ENCODE measurements around the gene RHOBTB1.

Gene RHOBTB1

DNA sequence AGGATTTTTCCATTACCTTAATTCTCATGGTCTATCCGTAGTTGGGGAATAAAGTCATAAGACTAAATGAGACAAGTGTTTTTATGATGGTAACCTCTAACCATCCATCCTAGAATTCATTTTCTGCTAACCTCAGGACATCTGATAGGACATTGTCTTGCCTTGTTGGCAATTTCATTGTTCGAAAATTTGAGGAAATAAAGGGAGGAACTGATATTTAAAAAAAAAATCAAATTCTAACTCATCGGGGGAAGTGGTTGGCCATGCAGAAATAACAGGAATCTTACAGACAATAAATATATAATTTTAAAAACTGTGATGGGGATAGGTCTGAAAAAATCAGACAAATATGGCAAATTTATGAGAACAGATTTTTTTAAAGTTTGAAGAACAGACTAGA is 21.7 kb upstream of the RHOBTB1 start:
- in situ Hi-C loops (cut with HindIII; ENCODE audit: low sequenced_read_pairs) = no loop called here

DNA sequence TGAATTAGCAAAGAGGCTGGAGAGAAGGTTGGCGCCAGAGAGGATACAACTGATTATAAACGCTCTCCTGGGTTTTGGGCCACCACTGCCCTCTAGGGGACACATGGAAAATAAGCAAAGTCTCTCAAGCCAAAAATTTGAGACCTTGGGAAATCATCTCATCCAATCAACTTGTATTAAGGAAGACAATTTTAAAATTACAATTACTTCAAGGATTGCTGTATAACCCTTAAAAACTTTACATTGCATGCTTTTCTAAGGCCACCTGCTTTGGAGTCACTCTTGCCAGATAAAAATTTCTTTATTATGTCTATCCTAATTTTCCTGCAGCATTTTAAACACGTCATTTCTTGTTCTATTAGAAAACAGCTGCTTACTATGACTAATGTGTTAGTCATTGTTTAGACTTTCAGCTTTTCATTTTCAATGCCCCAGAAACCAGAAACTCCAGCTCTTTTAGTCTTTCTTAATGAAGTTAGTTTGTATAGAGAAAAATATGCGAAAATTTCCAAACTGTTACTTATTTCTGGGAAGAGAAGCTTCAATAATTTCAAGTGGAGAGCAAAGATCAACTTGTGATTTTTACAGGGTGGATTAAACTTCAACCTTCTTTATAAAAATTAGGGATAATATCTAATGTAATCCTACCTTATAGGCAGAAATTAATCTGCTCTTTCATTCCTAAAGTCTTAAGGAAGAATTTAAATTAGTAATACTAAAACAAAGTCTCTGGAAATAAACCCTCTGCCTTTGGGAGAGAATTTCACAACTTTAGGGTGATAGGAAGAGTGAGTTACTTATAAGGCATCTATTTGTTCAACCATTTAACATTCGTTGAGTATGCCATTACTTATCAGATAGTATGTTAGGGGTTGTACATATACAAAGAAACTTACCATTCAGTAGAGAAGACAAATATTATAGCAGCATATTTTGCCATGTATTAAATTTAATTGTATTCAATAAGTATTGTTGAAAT is 20.6 kb upstream of the RHOBTB1 start:
- in situ Hi-C loops (cut with HindIII; ENCODE audit: low sequenced_read_pairs) = no loop called here

DNA sequence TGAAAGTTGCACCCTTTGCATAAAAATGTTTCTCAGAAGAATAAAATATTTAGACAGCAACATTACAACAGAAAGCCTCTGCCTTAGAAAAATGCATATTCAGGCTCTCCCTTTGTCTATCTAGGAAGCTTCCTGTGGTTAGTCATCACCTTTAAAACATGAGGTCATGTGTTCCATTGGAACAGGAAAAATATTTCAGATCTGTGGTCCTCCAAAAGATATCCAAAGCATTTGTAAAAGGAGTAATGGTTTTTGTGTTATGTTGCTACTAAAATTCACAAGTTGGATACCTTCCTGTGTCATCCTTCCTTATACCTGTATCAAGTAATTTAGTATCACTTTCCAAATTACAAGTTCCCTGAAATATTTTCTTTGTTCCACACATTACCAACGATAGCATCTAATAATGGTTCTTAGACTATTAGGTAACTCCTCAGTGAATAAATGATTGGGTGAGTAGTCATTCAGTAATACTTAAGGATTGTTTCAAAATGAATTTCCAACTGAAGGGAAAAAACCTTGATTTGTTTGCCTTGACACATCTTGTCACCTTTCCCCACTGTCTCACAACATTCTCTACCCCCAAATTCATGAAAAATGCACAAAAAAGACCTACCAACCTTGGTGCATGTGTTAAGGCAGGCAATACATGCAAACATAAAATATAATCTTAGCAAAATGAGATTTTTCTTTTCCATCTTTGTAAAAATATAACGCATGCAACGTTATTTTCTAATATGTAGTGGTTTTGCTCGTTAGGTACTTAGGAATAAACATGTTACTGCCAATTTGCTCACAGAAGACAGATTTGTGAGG is 19.7 kb upstream of the RHOBTB1 start:
- in situ Hi-C loops (cut with HindIII; ENCODE audit: low sequenced_read_pairs) = no loop called here

DNA sequence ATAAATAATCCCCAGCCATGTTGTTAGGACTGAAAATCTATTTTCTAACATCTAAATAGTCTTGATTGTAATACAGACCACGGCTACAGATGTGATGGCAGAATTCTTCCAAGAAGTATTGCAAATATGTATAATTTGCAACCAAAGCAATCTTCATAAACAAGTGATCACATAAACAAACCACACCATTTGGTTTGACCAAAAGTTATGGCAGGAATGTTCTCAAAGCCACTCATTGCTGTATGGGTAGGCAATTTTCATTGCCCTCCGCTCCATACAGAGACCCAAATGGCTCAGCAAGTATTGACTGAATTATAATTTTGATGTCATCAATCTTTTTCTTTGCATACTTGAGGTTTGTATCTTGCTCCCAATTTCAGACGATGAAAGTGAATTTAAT is 19.0 kb upstream of the RHOBTB1 start:
- in situ Hi-C loops (cut with HindIII; ENCODE audit: low sequenced_read_pairs) = no loop called here

DNA sequence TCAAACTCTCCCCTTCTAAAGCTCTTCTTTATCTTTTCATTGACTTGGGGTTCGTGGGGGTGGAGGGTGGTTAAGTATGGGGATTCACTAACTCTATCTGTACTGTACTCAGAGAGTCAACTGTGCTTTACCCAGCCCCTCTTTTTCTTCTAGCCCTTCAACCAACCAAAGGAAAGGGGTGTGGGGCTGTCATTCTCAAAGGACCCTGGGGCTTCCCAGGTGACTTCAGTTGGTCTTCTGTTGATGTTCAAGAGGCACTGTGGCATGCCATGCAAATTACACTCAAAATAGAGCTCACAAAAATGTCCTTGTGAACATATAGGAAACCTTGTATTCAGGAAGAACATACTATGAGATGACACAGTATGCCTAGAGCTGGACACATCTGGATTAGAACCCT is 16.9 kb upstream of the RHOBTB1 start:
- in situ Hi-C loops (cut with HindIII; ENCODE audit: low sequenced_read_pairs) = no loop called here

DNA sequence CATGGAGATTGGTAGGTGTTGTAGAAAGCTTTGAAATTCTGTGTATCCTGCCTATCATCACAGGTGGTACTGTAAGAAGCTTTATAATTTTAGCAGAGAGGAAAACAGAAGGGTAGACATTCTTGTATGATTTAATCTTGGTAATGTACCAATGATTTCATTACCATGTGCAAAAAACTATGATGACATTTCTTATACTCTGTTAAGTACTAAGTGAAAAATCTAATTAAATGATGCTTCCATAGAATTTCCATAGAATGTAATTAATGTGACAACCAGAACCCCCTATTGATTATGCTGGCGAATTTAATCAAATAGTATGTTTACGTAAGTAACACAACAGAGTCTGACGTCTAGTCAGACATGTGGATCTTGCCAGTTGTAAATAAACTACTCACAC is 16.0 kb upstream of the RHOBTB1 start:
- in situ Hi-C loops (cut with HindIII; ENCODE audit: low sequenced_read_pairs) = no loop called here

DNA sequence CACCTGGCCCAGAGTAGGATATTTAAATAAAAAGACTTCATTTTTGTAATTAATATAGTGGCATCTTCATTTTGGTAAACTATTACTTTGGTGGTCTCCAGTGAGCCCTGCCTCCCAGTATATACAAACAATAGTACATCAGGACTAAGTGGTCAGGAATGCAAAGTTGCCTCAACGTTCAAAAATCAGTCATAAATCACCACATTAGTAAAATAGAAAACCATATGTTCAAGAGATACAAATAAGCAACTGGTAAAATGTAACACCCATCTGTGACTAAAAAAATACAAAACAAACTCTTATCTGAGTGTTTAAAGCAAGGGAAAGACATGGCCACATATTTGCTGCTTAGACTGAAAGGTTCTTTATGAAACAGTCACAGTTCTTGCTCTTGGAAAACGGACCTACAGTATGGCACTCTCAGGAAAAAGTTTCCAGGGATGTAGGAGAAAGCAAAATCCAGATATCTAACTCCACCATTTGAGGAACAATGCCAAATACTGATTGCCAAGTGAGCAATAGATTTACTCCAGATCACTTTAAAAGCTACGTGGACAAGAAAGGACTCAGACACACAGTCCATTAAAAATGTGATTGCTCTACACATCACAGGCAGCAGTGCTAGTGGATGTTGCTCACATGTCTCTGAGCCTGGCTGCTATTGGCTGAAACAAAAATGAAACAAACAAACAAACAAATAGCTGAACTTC is 15.1 kb upstream of the RHOBTB1 start:
- in situ Hi-C loops (cut with HindIII; ENCODE audit: low sequenced_read_pairs) = no loop called here

DNA sequence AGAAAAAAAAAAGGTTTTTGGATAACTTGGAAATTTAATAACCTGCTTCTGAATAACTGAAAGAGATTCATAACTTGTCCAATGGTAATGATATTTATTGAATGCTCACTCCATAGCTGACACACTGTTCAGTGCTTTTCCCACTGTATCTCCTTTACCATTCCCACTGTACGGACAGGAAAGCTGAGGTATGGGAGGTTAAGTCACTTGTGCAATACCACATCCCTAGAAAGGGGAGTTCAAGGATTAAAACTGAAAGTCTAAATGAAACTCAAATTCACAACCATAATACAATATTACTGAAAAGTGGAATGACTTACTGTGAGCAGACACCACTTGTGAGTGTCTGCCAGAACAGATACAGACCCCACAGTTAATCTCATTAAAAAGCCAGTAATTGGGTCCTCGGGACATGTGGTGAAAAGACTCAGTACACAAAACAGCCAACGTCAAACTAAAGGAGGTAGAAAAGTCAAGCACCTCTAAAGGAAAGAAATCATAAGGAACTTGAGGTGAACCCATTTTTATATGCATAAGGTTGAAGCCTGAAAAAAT is 13.8 kb upstream of the RHOBTB1 start:
- in situ Hi-C loops (cut with HindIII; ENCODE audit: low sequenced_read_pairs) = no loop called here

DNA sequence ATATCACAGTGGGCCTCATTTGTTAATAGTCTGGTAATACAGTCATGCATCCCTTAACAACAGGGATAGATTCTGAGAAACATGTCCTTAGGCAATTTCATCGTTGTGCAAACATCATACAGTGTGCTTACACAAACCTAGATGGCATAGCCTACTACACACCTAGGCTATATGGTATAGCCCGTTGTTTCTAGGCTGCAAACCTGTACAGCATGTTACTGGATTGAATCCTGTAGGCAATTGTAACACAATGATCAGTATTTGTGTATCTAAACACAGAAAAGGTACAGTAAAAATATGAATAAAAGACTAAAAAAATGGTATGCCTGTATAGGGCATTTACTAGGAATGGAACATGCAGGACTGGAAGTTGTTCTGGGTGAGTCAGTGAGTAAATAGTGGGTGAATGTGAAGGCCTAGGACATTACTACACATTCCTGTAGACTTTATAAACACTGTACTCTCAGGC is 12.0 kb upstream of the RHOBTB1 start:
- in situ Hi-C loops (cut with HindIII; ENCODE audit: low sequenced_read_pairs) = no loop called here

DNA sequence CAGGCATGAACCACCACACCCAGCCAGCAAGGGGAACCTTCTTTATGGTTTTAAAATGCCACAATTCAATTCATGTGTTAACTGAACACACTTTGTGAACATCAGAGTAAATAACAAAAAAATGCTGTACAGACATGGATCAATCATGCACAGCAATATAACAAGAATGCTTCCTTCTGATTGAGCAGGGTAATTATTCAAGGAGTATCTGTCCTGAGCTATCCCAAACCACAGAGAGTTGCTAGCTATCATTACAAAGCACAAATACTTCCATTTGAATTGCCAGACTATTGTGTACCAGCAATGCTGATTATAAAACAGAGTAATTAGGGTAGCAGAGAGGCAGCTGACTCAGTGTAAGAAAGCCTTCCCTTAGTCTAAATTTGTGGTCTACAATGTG is 11.3 kb upstream of the RHOBTB1 start:
- in situ Hi-C loops (cut with HindIII; ENCODE audit: low sequenced_read_pairs) = no loop called here

DNA sequence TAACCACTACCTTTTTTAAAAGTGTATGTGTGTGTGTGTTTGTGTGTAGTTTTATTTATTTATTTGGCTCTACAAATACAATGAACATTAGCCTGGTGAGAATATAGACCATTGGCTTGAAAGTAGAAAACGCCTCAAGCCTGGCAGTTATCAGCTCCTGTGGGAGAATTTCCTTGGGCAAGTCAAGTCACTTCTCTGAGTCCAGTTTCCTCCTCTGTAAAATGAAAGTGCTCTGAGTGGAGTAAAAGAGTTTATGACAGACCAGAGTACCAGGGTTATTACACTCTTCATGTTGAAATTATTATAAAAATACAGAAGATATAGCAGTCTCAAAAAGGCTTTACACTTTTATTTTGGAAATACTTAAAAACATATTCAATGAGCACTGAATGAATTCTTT is 10.1 kb upstream of the RHOBTB1 start:
- in situ Hi-C loops (cut with HindIII; ENCODE audit: low sequenced_read_pairs) = no loop called here

DNA sequence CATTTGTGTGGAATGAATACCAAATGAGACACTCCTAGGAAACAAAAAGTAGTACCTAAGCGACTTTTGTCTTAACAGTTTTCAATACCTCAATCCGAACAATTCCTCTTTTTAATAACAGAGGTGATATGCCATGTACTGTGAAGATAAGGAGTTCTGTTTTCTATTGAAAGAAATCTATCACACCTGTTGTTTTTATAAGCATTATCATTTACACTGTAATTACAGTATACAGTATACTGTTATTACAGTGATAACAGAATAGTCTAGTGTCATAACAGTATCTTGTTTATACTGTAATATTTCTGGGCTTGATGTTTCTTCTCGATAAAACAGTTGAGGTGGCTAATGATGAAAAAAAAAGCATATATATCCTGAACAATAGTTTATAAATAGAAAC is 9.4 kb upstream of the RHOBTB1 start:
- in situ Hi-C loops (cut with HindIII; ENCODE audit: low sequenced_read_pairs) = no loop called here

DNA sequence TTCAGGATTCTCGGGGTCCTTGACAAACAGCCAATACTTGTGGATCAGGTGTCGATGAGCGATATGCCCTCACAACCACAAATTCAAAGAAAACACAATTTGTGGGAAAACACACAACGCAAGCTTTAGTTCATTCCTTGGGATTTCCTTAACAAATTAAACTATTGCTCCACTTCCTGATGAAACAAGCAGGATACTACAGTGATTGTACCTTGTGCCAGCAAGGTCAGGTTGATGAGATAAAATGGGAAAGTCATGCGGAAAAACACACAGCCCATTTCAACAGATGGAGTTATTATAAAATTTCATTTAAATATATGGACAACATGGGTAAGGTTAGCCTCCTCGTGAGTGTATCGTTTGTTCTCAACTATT is 8.8 kb upstream of the RHOBTB1 start:
- in situ Hi-C loops (cut with HindIII; ENCODE audit: low sequenced_read_pairs) = no loop called here

DNA sequence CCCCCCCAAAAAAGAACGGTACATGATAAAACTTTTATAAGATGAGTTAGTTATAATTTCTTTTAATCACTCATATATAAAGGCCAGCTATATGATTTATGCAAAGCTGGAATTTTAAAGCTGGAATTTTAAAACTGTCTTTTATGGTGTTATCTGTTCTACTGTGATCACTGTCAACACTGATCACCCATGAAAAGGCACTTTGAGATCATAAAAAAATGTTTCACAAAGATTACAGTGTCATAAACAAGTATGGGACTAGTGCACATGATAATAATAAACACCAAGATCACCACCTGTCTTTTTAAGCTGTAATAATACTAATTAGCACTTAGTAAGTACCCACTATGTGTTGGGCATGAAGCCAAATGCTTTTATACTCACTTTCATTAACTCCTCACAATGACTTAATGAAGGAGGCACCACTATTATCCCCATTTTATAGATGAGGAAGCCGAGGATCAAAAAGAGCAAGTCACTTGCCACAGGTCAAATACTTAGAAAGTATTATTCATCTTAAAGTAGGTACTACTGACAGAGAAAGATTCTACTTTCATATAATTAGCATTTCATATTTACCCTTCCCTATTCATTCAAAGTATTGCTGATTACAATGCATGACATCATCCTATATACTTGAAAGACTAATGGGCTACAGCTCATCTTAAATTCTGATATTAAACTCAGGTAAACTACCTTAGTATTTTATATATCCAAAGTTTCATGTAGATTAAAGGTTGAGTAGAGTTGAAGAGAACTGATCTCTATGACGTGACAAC is 8.3 kb upstream of the RHOBTB1 start:
- in situ Hi-C loops (cut with HindIII; ENCODE audit: low sequenced_read_pairs) = no loop called here

DNA sequence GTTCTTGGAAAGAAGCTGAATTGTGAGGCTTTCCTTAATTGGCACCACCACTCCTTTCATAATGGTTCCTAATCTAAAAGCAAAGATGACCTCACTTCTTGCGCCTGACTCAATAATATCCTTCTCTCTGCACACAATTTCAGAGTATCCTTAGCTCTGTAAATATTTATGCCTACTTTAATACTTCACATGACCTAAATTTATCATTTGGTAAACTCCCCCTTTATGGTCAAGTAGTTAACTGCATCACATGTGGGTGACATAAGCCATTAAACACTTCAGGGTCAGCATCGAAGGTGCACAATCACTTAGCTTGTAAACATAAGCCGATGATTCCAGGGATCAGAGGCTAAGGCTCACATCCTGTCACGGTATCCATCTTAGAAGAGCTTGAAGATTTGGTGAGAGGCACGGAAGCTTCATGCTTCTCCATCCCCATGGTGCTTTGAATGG is 7.3 kb upstream of the RHOBTB1 start:
- in situ Hi-C loops (cut with HindIII; ENCODE audit: low sequenced_read_pairs) = no loop called here

DNA sequence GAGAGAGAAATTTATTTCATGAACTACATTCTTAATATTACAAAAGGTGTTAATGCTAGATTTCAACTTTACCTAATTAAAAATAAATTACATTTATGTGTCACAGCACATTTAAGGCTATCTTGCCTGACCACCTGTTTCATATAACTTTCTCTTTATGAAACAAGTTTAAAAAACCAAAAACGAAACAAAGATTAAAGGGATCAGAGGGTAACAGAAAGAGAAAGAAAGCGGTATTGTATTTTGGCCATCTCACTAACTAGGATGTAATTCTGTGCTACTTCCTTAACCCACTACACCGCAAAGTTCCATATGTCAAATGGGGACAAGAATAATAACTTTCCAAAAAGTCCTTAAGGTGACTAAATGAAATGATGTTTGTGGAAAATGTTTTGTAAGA is 6.3 kb upstream of the RHOBTB1 start:
- in situ Hi-C loops (cut with HindIII; ENCODE audit: low sequenced_read_pairs) = no loop called here

DNA sequence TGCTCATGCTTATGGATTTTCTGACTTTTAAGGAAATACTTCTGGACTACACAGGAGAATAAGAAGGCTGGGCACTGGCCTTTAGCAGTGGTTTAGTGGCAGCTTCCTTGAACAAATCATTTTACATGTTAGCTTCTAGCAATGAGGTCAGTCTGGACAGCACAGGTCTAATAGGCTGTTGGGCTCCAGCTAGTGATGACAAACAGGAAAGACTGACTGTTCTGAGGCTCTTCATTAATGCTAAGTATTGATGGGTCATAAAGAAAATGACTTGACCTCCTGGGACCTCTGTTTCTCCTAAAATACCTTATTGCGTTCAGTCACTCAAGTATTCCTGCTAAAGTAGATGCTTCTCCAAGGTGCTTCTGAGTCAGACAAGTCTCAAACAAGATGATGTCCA is 4.9 kb upstream of the RHOBTB1 start:
- in situ Hi-C loops (cut with HindIII; ENCODE audit: low sequenced_read_pairs) = loop anchor here (5.0 kb wide), 1 partner anchor 52 kb away; no protein-coding TSS in a partner anchor

DNA sequence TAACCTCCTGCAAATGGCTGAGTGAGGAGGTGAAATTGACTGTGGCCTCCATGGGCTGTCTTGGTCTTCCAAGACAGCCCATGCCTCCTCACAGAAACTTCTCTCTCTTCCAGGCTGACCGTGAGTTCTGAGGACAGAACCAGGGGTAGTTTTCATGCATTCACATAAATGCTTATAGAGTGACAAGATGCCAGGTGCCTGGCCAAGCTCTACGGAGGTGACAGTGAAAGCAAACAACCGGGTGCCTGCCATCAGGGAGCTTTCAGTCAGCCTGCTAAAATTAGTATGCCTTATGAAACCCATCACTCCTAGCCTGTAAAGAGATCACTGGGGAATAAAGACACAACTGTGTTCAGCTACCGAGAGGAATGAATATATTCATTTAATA is 919 bp upstream of the RHOBTB1 start:
- in situ Hi-C loops (cut with HindIII; ENCODE audit: low sequenced_read_pairs) = loop anchor here (5.0 kb wide), 1 partner anchor 48 kb away; no protein-coding TSS in a partner anchor

DNA sequence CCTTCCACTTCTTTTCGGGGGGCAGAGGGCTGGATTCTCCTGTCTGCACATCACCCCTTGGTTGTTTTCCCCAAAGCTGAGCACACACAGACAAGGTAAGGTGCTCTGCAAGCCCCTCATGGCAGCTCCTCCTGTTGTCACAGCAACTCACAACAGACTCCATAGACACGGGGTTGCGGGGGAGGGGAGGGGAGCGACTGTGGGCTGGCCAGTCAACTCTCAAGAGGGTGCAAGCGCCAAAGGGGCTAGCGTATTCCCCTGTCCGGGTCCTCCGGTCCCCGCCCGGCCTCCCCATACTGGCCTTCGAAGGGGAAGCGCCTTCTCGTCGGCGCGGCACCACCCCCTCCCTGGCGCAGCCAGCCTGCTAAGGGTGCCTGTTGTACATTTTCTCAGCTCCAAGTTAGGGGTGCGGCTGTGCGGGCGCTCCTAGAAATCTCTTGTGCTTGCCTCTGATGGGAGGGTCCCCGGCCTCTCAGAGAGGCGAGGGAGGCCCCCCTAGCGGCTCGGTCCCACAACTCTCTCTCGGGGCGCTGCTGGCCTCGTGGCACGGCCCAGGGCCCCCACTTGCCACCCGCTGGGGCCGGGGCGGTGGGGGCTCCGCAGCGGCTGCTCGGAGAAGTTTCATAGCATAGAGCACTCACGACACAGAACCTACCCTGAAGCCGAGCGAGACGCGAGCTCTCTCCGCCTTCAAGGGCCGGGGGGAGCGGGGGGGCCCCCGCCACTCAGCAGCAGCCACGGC is 498 bp downstream of the RHOBTB1 start:
- in situ Hi-C loops (cut with HindIII; ENCODE audit: low sequenced_read_pairs) = no loop called here
